ENCODE data around the gene MRPL2.

DNA sequence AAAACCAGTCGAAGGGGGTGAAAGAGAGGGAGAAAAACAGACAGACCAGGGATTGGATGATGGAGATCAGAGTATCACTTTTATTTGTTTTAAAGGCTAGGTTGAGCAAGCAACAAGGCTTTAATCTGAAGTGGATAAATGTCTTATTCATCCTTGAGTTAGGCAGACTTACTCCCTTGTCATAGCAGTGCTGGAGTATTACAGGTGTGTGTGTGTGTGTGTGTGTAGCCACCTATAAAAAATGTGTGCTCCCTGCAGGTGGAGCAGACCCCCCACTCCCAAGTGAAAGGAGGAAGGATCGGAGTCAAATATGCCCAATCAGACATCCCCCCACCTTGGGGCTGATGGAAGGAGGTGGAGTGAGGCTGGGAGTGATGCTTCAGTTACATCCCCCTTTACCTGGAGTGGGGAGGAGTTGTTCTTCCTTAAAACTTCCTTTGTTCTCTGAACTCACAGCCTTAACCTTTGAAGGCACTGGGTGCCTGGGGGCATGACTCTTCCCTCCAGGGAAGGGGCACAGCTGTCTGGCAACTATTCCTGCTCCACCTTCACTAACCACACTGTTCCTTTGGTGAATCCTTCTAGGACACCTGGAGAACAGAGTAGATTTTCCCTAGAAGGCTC lies 44.1 kb upstream of the MRPL2 start:
- TF ChIP-seq, protein P1, sequence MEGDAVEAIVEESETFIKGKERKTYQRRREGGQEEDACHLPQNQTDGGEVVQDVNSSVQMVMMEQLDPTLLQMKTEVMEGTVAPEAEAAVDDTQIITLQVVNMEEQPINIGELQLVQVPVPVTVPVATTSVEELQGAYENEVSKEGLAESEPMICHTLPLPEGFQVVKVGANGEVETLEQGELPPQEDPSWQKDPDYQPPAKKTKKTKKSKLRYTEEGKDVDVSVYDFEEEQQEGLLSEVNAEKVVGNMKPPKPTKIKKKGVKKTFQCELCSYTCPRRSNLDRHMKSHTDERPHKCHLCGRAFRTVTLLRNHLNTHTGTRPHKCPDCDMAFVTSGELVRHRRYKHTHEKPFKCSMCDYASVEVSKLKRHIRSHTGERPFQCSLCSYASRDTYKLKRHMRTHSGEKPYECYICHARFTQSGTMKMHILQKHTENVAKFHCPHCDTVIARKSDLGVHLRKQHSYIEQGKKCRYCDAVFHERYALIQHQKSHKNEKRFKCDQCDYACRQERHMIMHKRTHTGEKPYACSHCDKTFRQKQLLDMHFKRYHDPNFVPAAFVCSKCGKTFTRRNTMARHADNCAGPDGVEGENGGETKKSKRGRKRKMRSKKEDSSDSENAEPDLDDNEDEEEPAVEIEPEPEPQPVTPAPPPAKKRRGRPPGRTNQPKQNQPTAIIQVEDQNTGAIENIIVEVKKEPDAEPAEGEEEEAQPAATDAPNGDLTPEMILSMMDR (IDR thresholded peaks at IDR 0.05; ENCODE audit: borderline replicate concordance, extremely low read depth, low read length, poor library complexity, severe bottlenecking): no peak
- no peak for TF ChIP-seq EZH2 (IDR thresholded peaks at IDR 0.05; ENCODE audit: borderline replicate concordance, low read depth, low read length, severe bottlenecking)
